Endodermal cell (in vitro differentiated cells): Measurements from ENCODE around the gene MSMP. TPM values are rescaled to one million over a fixed set of nuclear protein-coding genes. Genes with fewer than 3 reads are reported as not detected.

Source experiments
- DNase-seq: peaks from one replicate; pipeline ENCODE4 v3.0.0-alpha.2; 2017
- H3K27ac ChIP-seq: 2 replicates; pipeline ENCODE4 v1.5.1; 2013; ENCODE audit warnings: mild to moderate bottlenecking, low read depth, low read length, moderate library complexity
- H3K27me3 ChIP-seq: 2 replicates; pipeline ENCODE4 v1.6.1; 2013; ENCODE audit warnings: mild to moderate bottlenecking, low read length, moderate library complexity; ENCODE audit not compliant: insufficient read depth, control insufficient read depth, poor library complexity, severe bottlenecking
- H3K36me3 ChIP-seq: 2 replicates; pipeline ENCODE4 v1.7.0; 2013; ENCODE audit warnings: mild to moderate bottlenecking, low read length, moderate library complexity; ENCODE audit not compliant: control insufficient read depth, insufficient read depth
- H3K4me1 ChIP-seq: one replicate; pipeline ENCODE4 v1.7.0; 2013; ENCODE audit warnings: low read length; ENCODE audit not compliant: control insufficient read depth, insufficient read depth
- H3K4me3 ChIP-seq: 2 replicates; pipeline ENCODE4 v1.5.1; 2013; ENCODE audit warnings: mild to moderate bottlenecking, low read length, moderate library complexity
- H3K9ac ChIP-seq: 2 replicates; pipeline ENCODE4 v1.6.1; 2013; ENCODE audit warnings: mild to moderate bottlenecking, low read length, moderate library complexity; ENCODE audit not compliant: poor library complexity, severe bottlenecking; ENCODE audit errors: extremely low read depth
- H3K9me3 ChIP-seq: 2 replicates; pipeline ENCODE4 v1.6.1; 2013; ENCODE audit warnings: mild to moderate bottlenecking, low read length, moderate library complexity; ENCODE audit not compliant: control insufficient read depth
- H3K27ac Mint-ChIP-seq: 2 replicates; pipeline ENCODE4 v1.8.0; 2020; ENCODE audit warnings: mixed read lengths
- H3K27me3 Mint-ChIP-seq: 2 replicates; pipeline ENCODE4 v1.8.0; 2021; ENCODE audit warnings: mild to moderate bottlenecking, mixed read lengths; ENCODE audit not compliant: insufficient read depth
- H3K36me3 Mint-ChIP-seq: 2 replicates; pipeline ENCODE4 v1.8.0; 2020; ENCODE audit warnings: low read depth, mixed read lengths
- H3K4me1 Mint-ChIP-seq: 2 replicates; pipeline ENCODE4 v1.8.0; 2020; ENCODE audit warnings: mixed read lengths
- H3K4me3 Mint-ChIP-seq: 2 replicates; pipeline ENCODE4 v1.8.0; 2020; ENCODE audit warnings: mild to moderate bottlenecking, moderate library complexity, mixed read lengths
- H3K9me3 Mint-ChIP-seq: 2 replicates; pipeline ENCODE4 v1.8.0; 2020; ENCODE audit warnings: mild to moderate bottlenecking, mixed read lengths
- WGBS, 2 experiments: methylation state at CpG; one replicate each; pipeline versions ENCODE4 v1.1.5 to v1.1.7; 2013; ENCODE audit warnings: missing lambda C conversion rate in 2 of 2, mixed read lengths in 1 of 2; ENCODE audit not compliant: insufficient coverage in 1 of 2, insufficient read length in 1 of 2; 5-methylcytosine and 5-hydroxymethylcytosine counted together
- total RNA-seq, 2 donors: library from RNA; stranded (reverse); fragmentation: NEBNext Ultra II Directional in 1 of 2; extraction: Animal tissue kit (Norgen Biotek cat#: 25700) in 1 of 2; gene quantifications; 2 replicates in 1 of 2; 3 replicates in 1 of 2; pipeline ENCODE4 v1.2.1, GENCODE V29; 2021
- TF ChIP-seq, protein P1 (sequence below): fragments of 200-600 bp; sonication (generic); conservative IDR thresholded peaks from 2 replicates; pipeline ENCODE4 v1.5.0; 2021; ENCODE audit warnings: antibody characterized with exemption, mild to moderate bottlenecking

The MSMP gene
- total RNA-seq, 2 donors from 2014 or later: 0.66 TPM; not detected in 1

DNA sequence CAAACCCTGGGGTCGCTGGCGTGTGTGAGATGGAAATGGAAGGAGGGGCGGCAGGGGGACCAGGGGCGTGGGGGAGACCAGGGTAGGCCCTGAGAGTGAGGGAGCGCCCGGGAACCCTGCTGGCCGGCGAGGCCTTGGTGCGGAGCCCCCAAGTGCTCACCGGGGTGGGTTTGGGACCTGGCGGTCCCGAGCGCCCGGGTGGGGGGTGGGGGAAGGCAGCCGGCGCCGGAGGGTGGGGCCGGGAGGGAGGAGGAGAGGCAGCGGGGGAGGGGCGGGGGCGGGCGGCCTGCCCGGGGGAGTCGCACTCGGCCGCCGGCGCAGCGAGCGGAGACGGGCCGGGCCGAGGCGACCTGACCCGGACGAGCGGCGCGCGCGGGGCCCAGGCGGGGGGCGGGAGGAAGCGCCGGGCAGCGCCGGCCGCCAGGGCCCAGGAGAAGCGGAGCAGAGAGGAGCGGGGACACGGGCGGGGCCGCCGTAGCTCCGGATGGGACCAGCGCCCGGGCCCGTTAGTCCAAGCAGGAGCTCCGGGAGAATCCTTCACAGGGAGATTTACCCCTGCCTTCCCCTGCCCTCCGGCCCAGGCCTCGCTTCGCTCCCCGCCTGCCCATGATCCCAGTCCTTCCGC lies 37.3 kb upstream of the MSMP start, which contains the start of gene NPR2:
Gene NPR2, plus strand, starts transcription at position 295 of the 625 bp plus-strand sequence. CDS start 818 bp downstream, outside the sequence.
- peak within 1 kb of the TSS; percentile 65 for H3K4me3 Mint-ChIP-seq
- TF ChIP-seq, protein P1, sequence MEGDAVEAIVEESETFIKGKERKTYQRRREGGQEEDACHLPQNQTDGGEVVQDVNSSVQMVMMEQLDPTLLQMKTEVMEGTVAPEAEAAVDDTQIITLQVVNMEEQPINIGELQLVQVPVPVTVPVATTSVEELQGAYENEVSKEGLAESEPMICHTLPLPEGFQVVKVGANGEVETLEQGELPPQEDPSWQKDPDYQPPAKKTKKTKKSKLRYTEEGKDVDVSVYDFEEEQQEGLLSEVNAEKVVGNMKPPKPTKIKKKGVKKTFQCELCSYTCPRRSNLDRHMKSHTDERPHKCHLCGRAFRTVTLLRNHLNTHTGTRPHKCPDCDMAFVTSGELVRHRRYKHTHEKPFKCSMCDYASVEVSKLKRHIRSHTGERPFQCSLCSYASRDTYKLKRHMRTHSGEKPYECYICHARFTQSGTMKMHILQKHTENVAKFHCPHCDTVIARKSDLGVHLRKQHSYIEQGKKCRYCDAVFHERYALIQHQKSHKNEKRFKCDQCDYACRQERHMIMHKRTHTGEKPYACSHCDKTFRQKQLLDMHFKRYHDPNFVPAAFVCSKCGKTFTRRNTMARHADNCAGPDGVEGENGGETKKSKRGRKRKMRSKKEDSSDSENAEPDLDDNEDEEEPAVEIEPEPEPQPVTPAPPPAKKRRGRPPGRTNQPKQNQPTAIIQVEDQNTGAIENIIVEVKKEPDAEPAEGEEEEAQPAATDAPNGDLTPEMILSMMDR: no peak
- peaks cover 11% of the 10 kb centered on the region for H3K36me3 Mint-ChIP-seq
- H3K4me3 ChIP-seq: no peak within 1 kb of the TSS
- DNase-seq: peak; percentile 79
- no peaks in the 10 kb centered on the region for H3K36me3 ChIP-seq
- H3K27ac ChIP-seq: peak within 1 kb of the TSS; percentile 59
- peaks cover 7% of the 10 kb centered on the region for H3K4me1 ChIP-seq
- H3K9ac ChIP-seq: no peak within 1 kb of the TSS
- H3K27me3 Mint-ChIP-seq: peaks cover 5% of the 10 kb centered on the region
- 2 to 7% methylated on average over 11 to 54 of the region's 64 CpGs for WGBS, 2 experiments
- no peaks in the 10 kb centered on the region for H3K9me3 ChIP-seq
- H3K27ac Mint-ChIP-seq: peak within 1 kb of the TSS; percentile 61
- H3K9me3 Mint-ChIP-seq: no peaks in the 10 kb centered on the region
- H3K4me1 Mint-ChIP-seq: peaks cover 12% of the 10 kb centered on the region
- no peaks in the 10 kb centered on the region for H3K27me3 ChIP-seq

DNA sequence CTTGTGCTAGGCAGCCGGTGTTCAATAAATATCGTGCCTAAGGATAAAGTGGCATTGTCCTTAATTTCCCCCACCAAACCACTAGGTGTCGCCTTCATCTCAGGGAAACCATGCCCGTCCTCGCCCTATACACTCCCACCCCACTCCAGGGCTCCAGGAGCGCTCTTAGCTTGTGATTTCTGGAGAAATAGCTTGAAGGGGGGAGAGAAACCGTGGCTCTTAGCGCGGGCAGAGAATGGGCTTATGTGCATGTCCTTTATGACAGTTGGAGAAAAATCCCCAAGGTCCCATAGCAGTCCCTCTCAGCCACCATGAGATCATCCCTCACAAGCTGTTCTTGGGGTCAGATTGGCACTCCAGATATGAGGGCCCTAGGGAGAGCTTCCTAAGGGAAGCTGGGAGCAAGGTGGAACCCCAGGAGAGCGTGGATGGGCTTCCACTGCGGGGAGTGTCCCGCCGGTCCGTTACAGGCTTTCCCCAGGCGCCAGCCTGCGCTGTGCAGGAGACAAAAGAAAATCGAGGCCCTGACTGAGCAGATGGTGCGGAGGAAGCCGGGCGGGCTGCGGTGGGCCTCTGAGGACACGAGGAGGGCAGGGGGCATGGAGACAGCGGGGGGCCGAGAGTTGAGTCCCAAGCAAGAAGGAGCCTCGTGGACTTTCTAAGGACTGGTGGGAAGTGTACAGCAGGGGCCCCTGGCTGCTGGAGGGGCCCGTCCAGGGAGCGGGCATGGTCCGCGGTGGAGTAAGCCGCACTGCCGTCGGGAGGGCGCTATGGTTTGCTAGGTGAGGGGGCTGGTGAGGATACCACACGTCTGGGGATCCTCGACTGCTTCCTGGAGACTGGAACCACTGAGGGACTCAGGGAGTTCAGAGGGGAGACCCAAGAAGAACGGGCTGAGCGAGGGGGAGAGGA lies 36.6 kb upstream of the MSMP start:
- Histone ChIP-seq H3K4me1 (peaks cover 7% of the 10 kb centered on the region), H3K9me3 (no peaks in the 10 kb centered on the region), H3K27me3 (no peaks in the 10 kb centered on the region), H3K9ac (no peak overlapping the region), H3K4me3 (no peak overlapping the region), H3K27ac (peak overlapping the region; percentile 59), H3K36me3 (no peaks in the 10 kb centered on the region)
- peak overlapping the region; percentile 65 for H3K4me3 Mint-ChIP-seq
- peak overlapping the region; percentile 61 for H3K27ac Mint-ChIP-seq
- no peaks in the 10 kb centered on the region for H3K9me3 Mint-ChIP-seq
- peaks cover 12% of the 10 kb centered on the region for H3K4me1 Mint-ChIP-seq
- peak; percentile 86 for DNase-seq
- H3K36me3 Mint-ChIP-seq: peaks cover 19% of the 10 kb centered on the region
- TF ChIP-seq, protein P1: peak; percentile 87
- H3K27me3 Mint-ChIP-seq: peaks cover 5% of the 10 kb centered on the region
- WGBS, 2 experiments: 47 to 59% methylated on average over 22 to 37 of the region's 37 CpGs

DNA sequence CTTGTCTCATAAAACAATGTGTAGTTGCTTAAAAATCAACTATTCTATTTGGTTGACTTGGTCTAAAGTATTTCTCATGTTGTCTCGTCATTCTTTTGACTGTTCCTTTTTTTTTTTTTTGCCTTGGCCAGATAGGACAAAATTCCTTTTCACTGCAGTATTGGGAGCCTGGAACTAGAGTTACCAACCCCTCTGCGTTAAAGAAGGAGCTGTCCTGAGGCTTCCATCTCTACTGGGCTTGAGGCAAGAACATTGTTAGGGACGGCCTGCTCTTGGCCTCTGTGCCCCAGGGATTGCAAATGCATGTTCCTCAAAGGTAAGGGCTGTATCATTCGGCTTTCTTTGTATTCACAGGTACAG lies 35.9 kb upstream of the MSMP start:
- Mint-ChIP-seq H3K27me3 (peaks cover 5% of the 10 kb centered on the region), H3K36me3 (peaks cover 20% of the 10 kb centered on the region), H3K27ac (no peak overlapping the region), H3K4me3 (no peak overlapping the region), H3K4me1 (peaks cover 12% of the 10 kb centered on the region), H3K9me3 (no peaks in the 10 kb centered on the region)
- H3K9ac ChIP-seq: no peak overlapping the region
- H3K27ac ChIP-seq: no peak overlapping the region
- WGBS, 2 experiments: 40 to 49% methylated on average over 4 of the region's 4 CpGs
- TF ChIP-seq, protein P1: no peak
- no peak overlapping the region for H3K4me3 ChIP-seq
- DNase-seq: no peak
- H3K4me1 ChIP-seq: peaks cover 7% of the 10 kb centered on the region
- H3K9me3 ChIP-seq: no peaks in the 10 kb centered on the region
- no peaks in the 10 kb centered on the region for H3K36me3 ChIP-seq
- H3K27me3 ChIP-seq: no peaks in the 10 kb centered on the region
